Measurements from ENCODE around the gene GAREM1. TPM values are rescaled to one million over a fixed set of nuclear protein-coding genes. Genes with fewer than 3 reads are reported as not detected.

Gene GAREM1
- total RNA-seq, 1 experiment from 2014 or later, result 21.4 TPM

DNA sequence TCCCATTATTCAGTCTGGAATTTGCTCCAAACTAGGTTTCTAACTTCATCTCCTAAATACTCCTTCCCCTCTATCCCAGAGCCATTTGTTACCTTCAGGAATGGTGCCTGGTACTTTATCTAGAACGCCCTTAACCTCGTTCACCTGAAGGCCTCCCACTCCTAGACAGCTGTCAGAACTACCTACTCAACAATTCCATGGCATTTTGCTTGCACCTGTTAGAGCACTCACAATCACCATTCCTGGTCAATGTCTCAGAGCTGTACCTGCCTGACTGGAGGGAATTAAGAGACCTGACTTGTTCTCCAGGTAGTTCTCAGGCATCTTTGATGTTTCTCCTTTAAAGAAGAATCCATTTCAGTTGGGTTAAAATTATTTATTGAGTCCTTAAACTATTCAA is 88.9 kb downstream of the GAREM1 start:
- intact Hi-C loops (cut with micrococcal nuclease), result loop anchor here (2.0 to 10.0 kb wide), 4 partner anchors 31 to 163 kb away; no protein-coding TSS in a partner anchor
- Mint-ChIP-seq H3K27ac (ENCODE audit: low read depth, unreplicated experiment) (peak overlapping the region; percentile 98), H3K4me1 (ENCODE audit: insufficient read depth, unreplicated experiment) (peaks cover 69% of the 10 kb centered on the region), H3K9me3 (ENCODE audit: unreplicated experiment) (no peaks in the 10 kb centered on the region), H3K4me3 (ENCODE audit: unreplicated experiment) (peak overlapping the region; percentile 40), H3K27me3 (ENCODE audit: insufficient read depth, unreplicated experiment) (no peaks in the 10 kb centered on the region), H3K36me3 (ENCODE audit: insufficient read depth, unreplicated experiment) (peaks cover 6% of the 10 kb centered on the region)
- BruUV-seq (replicated peaks), result no TSS peak
- ChIA-PET POLR2A (interaction anchor here (0.9 to 11.2 kb wide), 16 partner anchors 9 to 110 kb away, joined by 3 to 171 read pairs (median 7); partner anchors contain the start of gene GAREM1), CTCF (interaction anchor here (1.5 to 9.8 kb wide), 3 partner anchors 9 to 110 kb away, joined by 5 to 74 read pairs (median 8); partner anchors contain the start of gene GAREM1)
- TF ChIP-seq, protein P1, sequence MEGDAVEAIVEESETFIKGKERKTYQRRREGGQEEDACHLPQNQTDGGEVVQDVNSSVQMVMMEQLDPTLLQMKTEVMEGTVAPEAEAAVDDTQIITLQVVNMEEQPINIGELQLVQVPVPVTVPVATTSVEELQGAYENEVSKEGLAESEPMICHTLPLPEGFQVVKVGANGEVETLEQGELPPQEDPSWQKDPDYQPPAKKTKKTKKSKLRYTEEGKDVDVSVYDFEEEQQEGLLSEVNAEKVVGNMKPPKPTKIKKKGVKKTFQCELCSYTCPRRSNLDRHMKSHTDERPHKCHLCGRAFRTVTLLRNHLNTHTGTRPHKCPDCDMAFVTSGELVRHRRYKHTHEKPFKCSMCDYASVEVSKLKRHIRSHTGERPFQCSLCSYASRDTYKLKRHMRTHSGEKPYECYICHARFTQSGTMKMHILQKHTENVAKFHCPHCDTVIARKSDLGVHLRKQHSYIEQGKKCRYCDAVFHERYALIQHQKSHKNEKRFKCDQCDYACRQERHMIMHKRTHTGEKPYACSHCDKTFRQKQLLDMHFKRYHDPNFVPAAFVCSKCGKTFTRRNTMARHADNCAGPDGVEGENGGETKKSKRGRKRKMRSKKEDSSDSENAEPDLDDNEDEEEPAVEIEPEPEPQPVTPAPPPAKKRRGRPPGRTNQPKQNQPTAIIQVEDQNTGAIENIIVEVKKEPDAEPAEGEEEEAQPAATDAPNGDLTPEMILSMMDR (IDR thresholded peaks at IDR 0.05; ENCODE audit: unreplicated experiment), result no peak
- DNase-seq (ENCODE audit: unreplicated experiment), result no peak

GRCh38 chr18:32380559-32380958 is 90.1 kb downstream of the GAREM1 start:
- Mint-ChIP-seq H3K4me1 (ENCODE audit: insufficient read depth, unreplicated experiment) (peaks cover 61% of the 10 kb centered on the region), H3K4me3 (ENCODE audit: unreplicated experiment) (no peak overlapping the region), H3K27me3 (ENCODE audit: insufficient read depth, unreplicated experiment) (no peaks in the 10 kb centered on the region), H3K27ac (ENCODE audit: low read depth, unreplicated experiment) (peak overlapping the region; percentile 98), H3K9me3 (ENCODE audit: unreplicated experiment) (no peaks in the 10 kb centered on the region), H3K36me3 (ENCODE audit: insufficient read depth, unreplicated experiment) (peaks cover 6% of the 10 kb centered on the region)
- TF ChIP-seq, protein P1 (IDR thresholded peaks at IDR 0.05; ENCODE audit: unreplicated experiment), result no peak
- CTCF ChIA-PET, result interaction anchor here (0.6 to 9.8 kb wide), 3 partner anchors 8 to 109 kb away, joined by 3 to 74 read pairs (median 17); partner anchors contain the start of gene GAREM1
- POLR2A ChIA-PET, result interaction anchor here (1.2 to 11.2 kb wide), 4 partner anchors 12 to 89 kb away, joined by 4 to 171 read pairs (median 12); partner anchors contain the start of gene GAREM1
- intact Hi-C loops (cut with micrococcal nuclease), result loop anchor here (10.0 kb wide), 1 partner anchor 164 kb away; no protein-coding TSS in a partner anchor
- DNase-seq (ENCODE audit: unreplicated experiment), result peak; percentile 53
- BruUV-seq (replicated peaks), result no TSS peak

GRCh38 chr18:32379891-32380290 is 90.8 kb downstream of the GAREM1 start:
- H3K4me1 Mint-ChIP-seq (ENCODE audit: insufficient read depth, unreplicated experiment), result peaks cover 54% of the 10 kb centered on the region
- intact Hi-C loops (cut with micrococcal nuclease), result loop anchor here (10.0 kb wide), 1 partner anchor 165 kb away; no protein-coding TSS in a partner anchor
- no peak for DNase-seq (ENCODE audit: unreplicated experiment)
- no peak overlapping the region for H3K4me3 Mint-ChIP-seq (ENCODE audit: unreplicated experiment)
- H3K27me3 Mint-ChIP-seq (ENCODE audit: insufficient read depth, unreplicated experiment), result no peaks in the 10 kb centered on the region
- H3K27ac Mint-ChIP-seq (ENCODE audit: low read depth, unreplicated experiment), result peak overlapping the region; percentile 93
- ChIA-PET CTCF (interaction anchor here (0.6 to 9.8 kb wide), 4 partner anchors 87 to 1932 kb away, joined by 3 to 74 read pairs (median 10); partner anchors contain the start of gene GAREM1), POLR2A (interaction anchor here (0.8 to 11.2 kb wide), 5 partner anchors 12 to 115 kb away, joined by 3 to 171 read pairs (median 10); partner anchors contain the start of gene GAREM1)
- H3K36me3 Mint-ChIP-seq (ENCODE audit: insufficient read depth, unreplicated experiment), result peaks cover 10% of the 10 kb centered on the region
- H3K9me3 Mint-ChIP-seq (ENCODE audit: unreplicated experiment), result no peaks in the 10 kb centered on the region
- BruUV-seq (replicated peaks), result no TSS peak
- TF ChIP-seq, protein P1 (IDR thresholded peaks at IDR 0.05; ENCODE audit: unreplicated experiment), result no peak

DNA sequence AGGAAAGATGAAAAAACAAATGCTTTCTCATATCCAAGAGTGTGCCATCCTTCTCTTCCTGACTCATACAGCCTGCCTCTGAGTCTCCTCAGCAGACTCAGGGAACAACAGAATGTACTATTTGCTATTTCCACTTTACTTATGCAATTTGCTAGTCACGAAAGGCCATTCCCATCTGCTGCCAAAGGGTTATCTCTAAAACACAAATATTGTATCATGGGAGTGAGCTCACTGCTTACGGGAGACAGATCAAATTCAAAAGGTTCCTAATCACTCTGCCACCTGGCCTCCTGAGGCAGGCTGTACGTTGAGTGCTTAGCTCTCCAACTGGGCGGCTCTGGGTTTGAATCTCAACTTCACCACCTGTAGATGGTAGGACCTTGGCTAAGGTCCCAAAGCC is 92.0 kb downstream of the GAREM1 start:
- H3K36me3 Mint-ChIP-seq (ENCODE audit: insufficient read depth, unreplicated experiment), result peaks cover 10% of the 10 kb centered on the region
- intact Hi-C loops (cut with micrococcal nuclease), result loop anchor here (1.0 kb wide), 1 partner anchor 92 kb away; the partner anchor contains the start of gene GAREM1
- BruUV-seq (replicated peaks), result no TSS peak
- TF ChIP-seq, protein P1 (IDR thresholded peaks at IDR 0.05; ENCODE audit: unreplicated experiment), result no peak
- H3K4me1 Mint-ChIP-seq (ENCODE audit: insufficient read depth, unreplicated experiment), result peaks cover 53% of the 10 kb centered on the region
- H3K27me3 Mint-ChIP-seq (ENCODE audit: insufficient read depth, unreplicated experiment), result no peaks in the 10 kb centered on the region
- H3K4me3 Mint-ChIP-seq (ENCODE audit: unreplicated experiment), result peak overlapping the region; percentile 58
- CTCF ChIA-PET, result interaction anchor here (0.6 to 9.8 kb wide), 6 partner anchors 36 to 164 kb away, joined by 3 to 74 read pairs (median 3); partner anchors contain the start of gene GAREM1
- POLR2A ChIA-PET, result interaction anchor here (0.6 to 11.2 kb wide), 12 partner anchors 10 to 163 kb away, joined by 3 to 171 read pairs (median 4); partner anchors contain the start of gene GAREM1
- DNase-seq (ENCODE audit: unreplicated experiment), result peak; percentile 91
- H3K9me3 Mint-ChIP-seq (ENCODE audit: unreplicated experiment), result no peaks in the 10 kb centered on the region
- peak overlapping the region; percentile 93 for H3K27ac Mint-ChIP-seq (ENCODE audit: low read depth, unreplicated experiment)
